T-cell (primary cell): Measurements from ENCODE around the gene TENM4. TPM values are rescaled to one million over a fixed set of nuclear protein-coding genes. Genes with fewer than 3 reads are reported as not detected.

Experiments
- ATAC-seq, 4 experiments: fragments of 200-7000 bp in 3 of 4; fragments of 150-1000 bp in 1 of 4; cut with Tn5 transposase; replicated peaks in 1 of 4; 1 replicate in 3 of 4; 2 replicates in 1 of 4; pipeline ENCODE4 v1.10.0; 2021; ENCODE audit warnings: moderate library complexity in 3 of 4, mild to moderate bottlenecking in 2 of 4, moderate number of reproducible peaks in 1 of 4
- CTCF ChIA-PET, 2 donors: fragments of 300-600 bp; sonication (Branson Sonifier 250); formaldehyde crosslinking; loops; one replicate each; lab custom pipeline; 2022; ENCODE audit warnings: antibody characterized with exemption in 2 of 2; lab: Charles Lee
- POLR2A ChIA-PET, 2 donors: fragments of 300-600 bp; sonication (Branson Sonifier 250); formaldehyde crosslinking; loops; one replicate each; lab custom pipeline; 2022; ENCODE audit warnings: antibody characterized with exemption in 2 of 2; lab: Charles Lee
- DNase-seq, 35 experiments: peaks; one replicate each; pipeline versions ENCODE4 v3.0.0 to v3.0.0-alpha.2; 2013 to 2023
- H3K27ac ChIP-seq: one replicate; pipeline ENCODE4 v1.5.1; 2013; ENCODE audit warnings: low read length
- H3K27me3 ChIP-seq, 2 experiments: replicated peaks in 1 of 2; 1 replicate in 1 of 2; 2 replicates in 1 of 2; pipeline versions ENCODE4 v1.6.1 to v1.7.0; 2013; ENCODE audit warnings: low read length in 1 of 2, mixed read lengths in 1 of 2; ENCODE audit not compliant: control insufficient read depth in 2 of 2, insufficient read depth in 2 of 2; ENCODE audit errors: extremely low read depth in 1 of 2
- H3K36me3 ChIP-seq, 2 donors: 1 replicate in 1 of 2; 2 replicates in 1 of 2; pipeline versions ENCODE4 v1.6.1 to v1.7.0; 2013; ENCODE audit warnings: low read length in 1 of 2; ENCODE audit not compliant: control insufficient read depth in 2 of 2, insufficient read depth in 1 of 2; ENCODE audit errors: extremely low read depth in 1 of 2
- H3K4me1 ChIP-seq, 2 experiments: 1 replicate in 1 of 2; 2 replicates in 1 of 2; pipeline versions ENCODE4 v1.6.1 to v1.7.0; 2013; ENCODE audit warnings: low read length in 2 of 2, mixed read lengths in 1 of 2; ENCODE audit not compliant: insufficient read depth in 2 of 2, control insufficient read depth in 1 of 2; ENCODE audit errors: extremely low read depth in 1 of 2
- H3K4me3 ChIP-seq, 2 donors: 1 replicate in 1 of 2; 2 replicates in 1 of 2; pipeline versions ENCODE4 v1.5.1 to v1.7.0; 2013; ENCODE audit warnings: mild to moderate bottlenecking in 2 of 2, low read length in 1 of 2, moderate library complexity in 1 of 2; ENCODE audit not compliant: control insufficient read depth in 1 of 2; ENCODE audit errors: extremely low read depth in 1 of 2
- H3K9me3 ChIP-seq: 2 replicates; pipeline ENCODE4 v1.7.0; 2013
- H3K27ac Mint-ChIP-seq, 2 donors: one replicate each; pipeline ENCODE4 v1.8.0; 2020 to 2021; ENCODE audit warnings: mild to moderate bottlenecking in 2 of 2, mixed read lengths in 2 of 2
- H3K27me3 Mint-ChIP-seq, 2 donors: one replicate each; pipeline ENCODE4 v1.8.0; 2021 to 2022; ENCODE audit warnings: mixed read lengths in 2 of 2
- H3K36me3 Mint-ChIP-seq: one replicate; pipeline ENCODE4 v1.8.0; 2021; ENCODE audit warnings: mixed read lengths
- H3K4me1 Mint-ChIP-seq, 3 donors: one replicate each; pipeline ENCODE4 v1.8.0; 2020 to 2022; ENCODE audit warnings: mixed read lengths in 3 of 3, mild to moderate bottlenecking in 1 of 3
- H3K4me3 Mint-ChIP-seq, 3 donors: one replicate each; pipeline ENCODE4 v1.8.0; 2020 to 2022; ENCODE audit warnings: mild to moderate bottlenecking in 3 of 3, mixed read lengths in 3 of 3, moderate library complexity in 3 of 3
- H3K9me3 Mint-ChIP-seq, 3 donors: one replicate each; pipeline ENCODE4 v1.8.0; 2020 to 2022; ENCODE audit warnings: mixed read lengths in 3 of 3
- WGBS: methylation state at CpG from one replicate; pipeline ENCODE4 v1.1.5; 2013; ENCODE audit warnings: missing lambda C conversion rate; ENCODE audit not compliant: insufficient coverage; 5-methylcytosine and 5-hydroxymethylcytosine counted together
- total RNA-seq, 35 experiments: library from RNA in 6 of 35; stranded (reverse) in 6 of 35; fragments of 120-200 nt in 1 of 35; gene quantifications; one replicate each; pipeline versions ENCODE4 v1.2.1 to v1.2.4 and lab custom pipeline; 2013 to 2026

TENM4 gene
- total RNA-seq, 5 donors from 2014 or later (not counting 1 experiment from before 2014, with no cell fraction given), result 0.03 to 0.35 (median 0.03) TPM; not detected in 2

GRCh38 chr11:79249295-79249993 lies 191.4 kb downstream of the TENM4 start:
- WGBS, result 74% methylated on average over 3 of the region's 5 CpGs
- Mint-ChIP-seq H3K4me3 (no peak overlapping the region), H3K36me3 (no peaks in the 10 kb centered on the region), H3K27ac (no peak overlapping the region), H3K4me1 (no peaks in the 10 kb centered on the region), H3K27me3 (peaks cover 0 to 2% of the 10 kb centered on the region in 2 donors), H3K9me3 (peaks cover 0 to 4% (median 0%) of the 10 kb centered on the region in 3 donors)
- Histone ChIP-seq H3K4me1 (no peaks in the 10 kb centered on the region), H3K27ac (no peak overlapping the region), H3K27me3 (no peaks in the 10 kb centered on the region), H3K9me3 (no peaks in the 10 kb centered on the region), H3K36me3 (no peaks in the 10 kb centered on the region), H3K4me3 (no peak overlapping the region)
- no peak for ATAC-seq
- DNase-seq, result no peak
- POLR2A ChIA-PET, result no interaction called here
- CTCF ChIA-PET, result no interaction called here

GRCh38 chr11:79244798-79245197 lies 196.0 kb downstream of the TENM4 start:
- H3K9me3 Mint-ChIP-seq, result no peaks in the 10 kb centered on the region
- no peak overlapping the region for H3K4me3 ChIP-seq
- H3K27me3 ChIP-seq, result peaks cover 0 to 4% of the 10 kb centered on the region in 2 experiments
- ChIA-PET POLR2A (no interaction called here), CTCF (no interaction called here)
- H3K4me1 Mint-ChIP-seq, result no peaks in the 10 kb centered on the region
- H3K36me3 Mint-ChIP-seq, result no peaks in the 10 kb centered on the region
- no peaks in the 10 kb centered on the region for H3K9me3 ChIP-seq
- DNase-seq (no peak), ATAC-seq (no peak)
- H3K27ac Mint-ChIP-seq, result no peak overlapping the region
- WGBS, result 29% methylated on average over 1 of the region's 2 CpGs
- H3K4me1 ChIP-seq, result no peaks in the 10 kb centered on the region
- H3K4me3 Mint-ChIP-seq, result no peak overlapping the region
- H3K27ac ChIP-seq, result no peak overlapping the region
- H3K27me3 Mint-ChIP-seq, result peaks cover 4% of the 10 kb centered on the region in 2 donors
- H3K36me3 ChIP-seq, result no peaks in the 10 kb centered on the region

- Mint-ChIP-seq H3K27me3 (peaks cover 4% of the 10 kb centered on the region in 2 donors), H3K36me3 (no peaks in the 10 kb centered on the region), H3K9me3 (no peaks in the 10 kb centered on the region), H3K4me1 (no peaks in the 10 kb centered on the region), H3K27ac (no peak overlapping the region), H3K4me3 (no peak overlapping the region)
- WGBS, result 80% methylated on average over 3 of the region's 6 CpGs
- DNase-seq (no peak), ATAC-seq (no peak)
- no peak overlapping the region for H3K27ac ChIP-seq
- no peaks in the 10 kb centered on the region for H3K36me3 ChIP-seq
- no peak overlapping the region for H3K4me3 ChIP-seq
- H3K9me3 ChIP-seq, result no peaks in the 10 kb centered on the region
- ChIA-PET POLR2A (no interaction called here), CTCF (no interaction called here)
- H3K4me1 ChIP-seq, result no peaks in the 10 kb centered on the region
- H3K27me3 ChIP-seq, result peaks cover 0 to 4% of the 10 kb centered on the region in 2 experiments
Observed at GRCh38 chr11:79244241-79244772, 196.5 kb downstream of the TENM4 start.

GRCh38 chr11:79243422-79244210 lies 197.2 kb downstream of the TENM4 start:
- H3K27ac ChIP-seq, result no peak overlapping the region
- WGBS, result 77% methylated on average over 15 of the region's 16 CpGs
- no peak overlapping the region for H3K27ac Mint-ChIP-seq

GRCh38 chr11:79242616-79243015 lies 198.2 kb downstream of the TENM4 start:
- 60% methylated on average over 1 of the region's 3 CpGs for WGBS
- DNase-seq (no peak), ATAC-seq (no peak)
- Mint-ChIP-seq H3K4me1 (no peaks in the 10 kb centered on the region), H3K27me3 (peaks cover 4 to 7% of the 10 kb centered on the region in 2 donors), H3K36me3 (no peaks in the 10 kb centered on the region), H3K27ac (no peak overlapping the region), H3K9me3 (no peaks in the 10 kb centered on the region), H3K4me3 (no peak overlapping the region)
- ChIA-PET POLR2A (no interaction called here), CTCF (no interaction called here)
- Histone ChIP-seq H3K4me3 (no peak overlapping the region), H3K27ac (no peak overlapping the region), H3K36me3 (no peaks in the 10 kb centered on the region), H3K27me3 (peaks cover 0 to 4% of the 10 kb centered on the region in 2 experiments), H3K9me3 (no peaks in the 10 kb centered on the region), H3K4me1 (no peaks in the 10 kb centered on the region)

More at GRCh38 chr11:79243422-79244210, 197.2 kb downstream of the TENM4 start:
- H3K36me3 ChIP-seq, result no peaks in the 10 kb centered on the region
- Mint-ChIP-seq H3K36me3 (no peaks in the 10 kb centered on the region), H3K4me1 (no peaks in the 10 kb centered on the region), H3K27me3 (peaks cover 4 to 5% of the 10 kb centered on the region in 2 donors), H3K4me3 (no peak overlapping the region), H3K9me3 (no peaks in the 10 kb centered on the region)
- POLR2A ChIA-PET, result no interaction called here
- no peaks in the 10 kb centered on the region for H3K9me3 ChIP-seq
- ATAC-seq, result no peak
- no peak overlapping the region for H3K4me3 ChIP-seq
- CTCF ChIA-PET, result no interaction called here
- no peak for DNase-seq
- H3K27me3 ChIP-seq, result peaks cover 0 to 4% of the 10 kb centered on the region in 2 experiments
- H3K4me1 ChIP-seq, result no peaks in the 10 kb centered on the region

- Histone ChIP-seq H3K9me3 (no peaks in the 10 kb centered on the region), H3K27ac (no peak overlapping the region), H3K36me3 (no peaks in the 10 kb centered on the region), H3K4me1 (no peaks in the 10 kb centered on the region), H3K27me3 (peaks cover 0 to 4% of the 10 kb centered on the region in 2 experiments), H3K4me3 (no peak overlapping the region)
- Mint-ChIP-seq H3K9me3 (no peaks in the 10 kb centered on the region), H3K4me1 (no peaks in the 10 kb centered on the region), H3K36me3 (no peaks in the 10 kb centered on the region), H3K27me3 (peaks cover 4 to 7% of the 10 kb centered on the region in 2 donors), H3K4me3 (no peak overlapping the region), H3K27ac (no peak overlapping the region)
- WGBS, result 58% methylated on average over 2 of the region's 7 CpGs
- CTCF ChIA-PET, result no interaction called here
- POLR2A ChIA-PET, result no interaction called here
- DNase-seq (no peak), ATAC-seq (no peak)
Observed at GRCh38 chr11:79241852-79242241, 199.0 kb downstream of the TENM4 start.
